Sigmoid colon (tissue), 4 donors: Measurements from ENCODE around the gene KLK2.

Experiments used
- EP300 ChIP-seq, 4 donors: sonication (generic); formaldehyde crosslinking; IDR thresholded peaks; one replicate each; pipeline ENCODE4 v1.6.1; 2017; ENCODE audit warnings: antibody characterized with exemption in 4 of 4
- POLR2A ChIP-seq, 2 donors: fragments of 450-650 bp; IDR thresholded peaks; one replicate each; pipeline ENCODE4 v1.6.1; 2016; ENCODE audit warnings: antibody characterized with exemption in 2 of 2, mild to moderate bottlenecking in 2 of 2, moderate library complexity in 2 of 2
- POLR2AphosphoS5 ChIP-seq, 4 donors: sonication (generic); formaldehyde crosslinking; IDR thresholded peaks; one replicate each; pipeline ENCODE4 v1.6.1; 2017; ENCODE audit warnings: antibody characterized with exemption in 4 of 4
- TF ChIP-seq, protein P1 (sequence below), 4 experiments: fragments of 450-650 bp in 3 of 4; fragments of 200-600 bp in 1 of 4; IDR thresholded peaks; one replicate each; pipeline ENCODE4 v1.5.1; 2016 to 2019; ENCODE audit warnings: antibody characterized with exemption in 4 of 4, mild to moderate bottlenecking in 3 of 4, moderate library complexity in 2 of 4

DNA sequence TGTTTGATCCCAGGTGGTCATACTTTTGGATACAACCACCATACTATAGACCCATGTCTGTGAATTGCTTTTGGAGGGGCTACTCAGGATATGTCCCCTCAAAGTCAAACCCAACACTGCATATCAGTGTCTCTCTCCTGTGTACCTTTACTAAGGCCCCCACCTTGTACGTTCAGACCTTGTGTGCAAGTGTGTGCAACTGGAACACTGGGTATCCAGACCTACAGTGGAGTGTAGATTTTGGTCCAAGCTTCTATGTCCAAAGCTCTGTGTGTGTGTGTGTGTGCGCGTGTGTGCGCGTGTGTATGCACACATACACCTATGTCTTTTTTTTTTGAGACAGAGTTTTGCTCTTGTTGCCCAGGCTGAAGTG, 18.0 kb downstream of the KLK2 start:
- TF ChIP-seq, protein P1, sequence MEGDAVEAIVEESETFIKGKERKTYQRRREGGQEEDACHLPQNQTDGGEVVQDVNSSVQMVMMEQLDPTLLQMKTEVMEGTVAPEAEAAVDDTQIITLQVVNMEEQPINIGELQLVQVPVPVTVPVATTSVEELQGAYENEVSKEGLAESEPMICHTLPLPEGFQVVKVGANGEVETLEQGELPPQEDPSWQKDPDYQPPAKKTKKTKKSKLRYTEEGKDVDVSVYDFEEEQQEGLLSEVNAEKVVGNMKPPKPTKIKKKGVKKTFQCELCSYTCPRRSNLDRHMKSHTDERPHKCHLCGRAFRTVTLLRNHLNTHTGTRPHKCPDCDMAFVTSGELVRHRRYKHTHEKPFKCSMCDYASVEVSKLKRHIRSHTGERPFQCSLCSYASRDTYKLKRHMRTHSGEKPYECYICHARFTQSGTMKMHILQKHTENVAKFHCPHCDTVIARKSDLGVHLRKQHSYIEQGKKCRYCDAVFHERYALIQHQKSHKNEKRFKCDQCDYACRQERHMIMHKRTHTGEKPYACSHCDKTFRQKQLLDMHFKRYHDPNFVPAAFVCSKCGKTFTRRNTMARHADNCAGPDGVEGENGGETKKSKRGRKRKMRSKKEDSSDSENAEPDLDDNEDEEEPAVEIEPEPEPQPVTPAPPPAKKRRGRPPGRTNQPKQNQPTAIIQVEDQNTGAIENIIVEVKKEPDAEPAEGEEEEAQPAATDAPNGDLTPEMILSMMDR (IDR thresholded peaks at IDR 0.05): no peak
- no peak for TF ChIP-seq EP300 (IDR thresholded peaks at IDR 0.05)
- TF ChIP-seq POLR2A (IDR thresholded peaks at IDR 0.05): no peak
- no peak for TF ChIP-seq POLR2AphosphoS5 (IDR thresholded peaks at IDR 0.05)
